Measurements from ENCODE around the gene AKR1C1. TPM values are rescaled to one million over a fixed set of nuclear protein-coding genes. Genes with fewer than 3 reads are reported as not detected.
"Not testable (repeated sequence)": the region's sequence is repeated elsewhere in the genome, so short reads cannot be mapped to it uniquely, and the experiment has no call there.

The AKR1C1 gene
- 14.2 TPM for total RNA-seq
- long read RNA-seq, full-length matches to known transcripts = 3 of 5 reads
- long read RNA-seq, partial matches to known transcripts = 1 of 5 reads
- long read RNA-seq, other reads (novel, unspliced or antisense) = 1 of 5 reads

- intact Hi-C loops (cut with DNase I); DNase-seq (ENCODE audit: low spot score): not testable (repeated sequence)
Measured at GRCh38 chr10:4962876-4963814, at the start of gene AKR1C1. Gene AKR1C1 (plus strand): TSS chr10:4963415. CDS start chr10:4963445, 30 bp downstream.

GRCh38 chr10:4914213-4914850 lies 48.9 kb upstream of the AKR1C1 start:
- intact Hi-C loops (cut with DNase I) = no loop called here
- no peak for DNase-seq (ENCODE audit: low spot score)

- intact Hi-C loops (cut with DNase I) = no loop called here
- no peak for DNase-seq (ENCODE audit: low spot score)
Measured at GRCh38 chr10:4916086-4916716, 47.0 kb upstream of the AKR1C1 start.

- no peak for DNase-seq (ENCODE audit: low spot score)
- intact Hi-C loops (cut with DNase I) = no loop called here
Measured at GRCh38 chr10:4918236-4918635, 45.0 kb upstream of the AKR1C1 start.

- intact Hi-C loops (cut with DNase I); DNase-seq (ENCODE audit: low spot score): not testable (repeated sequence)
Measured at GRCh38 chr10:4924482-4924881, 38.7 kb upstream of the AKR1C1 start.

- intact Hi-C loops (cut with DNase I) = no loop called here
- no peak for DNase-seq (ENCODE audit: low spot score)
Measured at GRCh38 chr10:4926400-4926799, 36.8 kb upstream of the AKR1C1 start.

GRCh38 chr10:4931587-4931986 lies 31.6 kb upstream of the AKR1C1 start:
- intact Hi-C loops (cut with DNase I) = no loop called here
- no peak for DNase-seq (ENCODE audit: low spot score)

GRCh38 chr10:4934391-4934987 lies 28.7 kb upstream of the AKR1C1 start:
- no peak for DNase-seq (ENCODE audit: low spot score)
- intact Hi-C loops (cut with DNase I) = no loop called here

GRCh38 chr10:4937346-4937745 lies 25.9 kb upstream of the AKR1C1 start:
- DNase-seq (ENCODE audit: low spot score) = no peak
- intact Hi-C loops (cut with DNase I) = no loop called here

GRCh38 chr10:4939224-4940072 lies 23.8 kb upstream of the AKR1C1 start:
- no peak for DNase-seq (ENCODE audit: low spot score)
- intact Hi-C loops (cut with DNase I) = no loop called here

- intact Hi-C loops (cut with DNase I); DNase-seq (ENCODE audit: low spot score): not testable (repeated sequence)
Measured at GRCh38 chr10:4940073-4940428, 23.2 kb upstream of the AKR1C1 start.

- intact Hi-C loops (cut with DNase I); DNase-seq (ENCODE audit: low spot score): not testable (repeated sequence)
Measured at GRCh38 chr10:4940909-4941308, 22.3 kb upstream of the AKR1C1 start.

- DNase-seq (ENCODE audit: low spot score) = no peak
- intact Hi-C loops (cut with DNase I) = no loop called here
Measured at GRCh38 chr10:4941540-4942330, 21.5 kb upstream of the AKR1C1 start.

- DNase-seq (ENCODE audit: low spot score); intact Hi-C loops (cut with DNase I): not testable (repeated sequence)
Measured at GRCh38 chr10:4942931-4943330, 20.3 kb upstream of the AKR1C1 start.

- DNase-seq (ENCODE audit: low spot score); intact Hi-C loops (cut with DNase I): not testable (repeated sequence)
Measured at GRCh38 chr10:4943416-4943815, 19.8 kb upstream of the AKR1C1 start.

- intact Hi-C loops (cut with DNase I) = no loop called here
- DNase-seq (ENCODE audit: low spot score) = no peak
Measured at GRCh38 chr10:4943821-4944220, 19.4 kb upstream of the AKR1C1 start.

- no peak for DNase-seq (ENCODE audit: low spot score)
- intact Hi-C loops (cut with DNase I) = loop anchor here (5.0 kb wide), 1 partner anchor 93 kb away; no protein-coding TSS in a partner anchor
Measured at GRCh38 chr10:4944841-4945240, 18.4 kb upstream of the AKR1C1 start.
